ENCODE measurements around the gene MATCAP1. TPM values are rescaled to one million over a fixed set of nuclear protein-coding genes. Genes with fewer than 3 reads are reported as not detected.

The MATCAP1 gene
- total and polyA plus RNA-seq, 2 donors (not counting 1 experiment from before 2014, with no cell fraction given), result 16.6 to 28.4 TPM

- Histone ChIP-seq H3K27me3 (ENCODE audit: control insufficient read depth, insufficient read depth, low read length) (no peaks in the 10 kb centered on the region), H3K4me3 (replicated peaks in 1 of 4; ENCODE audit: control extremely low read depth in 1 of 4, insufficient read depth in 1 of 4, low read depth in 3 of 4, low read length in 4 of 4) (no peak overlapping the region), H3K9me3 (ENCODE audit: control insufficient read depth, insufficient read depth, low read depth, low read length) (no peaks in the 10 kb centered on the region), H3K4me1 (ENCODE audit: control insufficient read depth, extremely low read depth, insufficient read depth, low read length) (peaks cover 12% of the 10 kb centered on the region), H3K36me3 (ENCODE audit: control insufficient read depth, insufficient read depth, low read length) (peaks cover 11% of the 10 kb centered on the region), H3K79me2 (ENCODE audit: control insufficient read depth, insufficient read depth, low read length) (no peaks in the 10 kb centered on the region), H4K20me1 (ENCODE audit: control insufficient read depth, extremely low read depth, insufficient read depth, low read length) (no peaks in the 10 kb centered on the region), H2AFZ (ENCODE audit: low read length) (no peak overlapping the region), H3K27ac (ENCODE audit: insufficient read depth, low read length) (no peak overlapping the region), H3K9ac (ENCODE audit: insufficient read depth, low read length) (no peak overlapping the region), H3K4me2 (ENCODE audit: extremely low read depth, insufficient read depth, low read length) (no peak overlapping the region)
- peak; percentile 24 to 40 for DNase-seq (ENCODE audit: low read depth in 2 of 2)
- TF ChIP-seq CTCF (conservative IDR thresholded peaks at IDR 0.05 in 1 of 2, IDR thresholded peaks at IDR 0.05 in 1 of 2; ENCODE audit: low read depth in 1 of 2, low read length in 2 of 2) (no peak), EZH2 (IDR thresholded peaks at IDR 0.05; ENCODE audit: low read length, missing control alignments) (no peak)
Observed at GRCh38 chr16:67207249-67208091, 23.7 kb upstream of the MATCAP1 start.

- Histone ChIP-seq H3K27ac (ENCODE audit: insufficient read depth, low read length) (no peak overlapping the region), H3K4me3 (replicated peaks in 1 of 4; ENCODE audit: control extremely low read depth in 1 of 4, insufficient read depth in 1 of 4, low read depth in 3 of 4, low read length in 4 of 4) (no peak overlapping the region), H3K4me2 (ENCODE audit: extremely low read depth, insufficient read depth, low read length) (no peak overlapping the region), H3K36me3 (ENCODE audit: control insufficient read depth, insufficient read depth, low read length) (peaks cover 16% of the 10 kb centered on the region), H3K27me3 (ENCODE audit: control insufficient read depth, insufficient read depth, low read length) (no peaks in the 10 kb centered on the region), H4K20me1 (ENCODE audit: control insufficient read depth, extremely low read depth, insufficient read depth, low read length) (no peaks in the 10 kb centered on the region), H3K9me3 (ENCODE audit: control insufficient read depth, insufficient read depth, low read depth, low read length) (no peaks in the 10 kb centered on the region), H3K9ac (ENCODE audit: insufficient read depth, low read length) (no peak overlapping the region), H3K4me1 (ENCODE audit: control insufficient read depth, extremely low read depth, insufficient read depth, low read length) (peaks cover 12% of the 10 kb centered on the region), H3K79me2 (ENCODE audit: control insufficient read depth, insufficient read depth, low read length) (no peaks in the 10 kb centered on the region), H2AFZ (ENCODE audit: low read length) (no peak overlapping the region)
- no peak for DNase-seq (ENCODE audit: low read depth in 2 of 2)
- TF ChIP-seq EZH2 (IDR thresholded peaks at IDR 0.05; ENCODE audit: low read length, missing control alignments) (no peak), CTCF (conservative IDR thresholded peaks at IDR 0.05 in 1 of 2, IDR thresholded peaks at IDR 0.05 in 1 of 2; ENCODE audit: low read depth in 1 of 2, low read length in 2 of 2) (no peak)
Observed at GRCh38 chr16:67206838-67207248, 23.1 kb upstream of the MATCAP1 start.

GRCh38 chr16:67206129-67206837 is 22.5 kb upstream of the MATCAP1 start:
- Histone ChIP-seq H3K36me3 (ENCODE audit: control insufficient read depth, insufficient read depth, low read length) (peaks cover 20% of the 10 kb centered on the region), H3K79me2 (ENCODE audit: control insufficient read depth, insufficient read depth, low read length) (no peaks in the 10 kb centered on the region), H4K20me1 (ENCODE audit: control insufficient read depth, extremely low read depth, insufficient read depth, low read length) (no peaks in the 10 kb centered on the region), H3K4me2 (ENCODE audit: extremely low read depth, insufficient read depth, low read length) (no peak overlapping the region), H3K9me3 (ENCODE audit: control insufficient read depth, insufficient read depth, low read depth, low read length) (no peaks in the 10 kb centered on the region), H3K27ac (ENCODE audit: insufficient read depth, low read length) (no peak overlapping the region), H3K9ac (ENCODE audit: insufficient read depth, low read length) (no peak overlapping the region), H3K4me3 (replicated peaks in 1 of 4; ENCODE audit: control extremely low read depth in 1 of 4, insufficient read depth in 1 of 4, low read depth in 3 of 4, low read length in 4 of 4) (no peak overlapping the region), H3K27me3 (ENCODE audit: control insufficient read depth, insufficient read depth, low read length) (no peaks in the 10 kb centered on the region), H2AFZ (ENCODE audit: low read length) (no peak overlapping the region), H3K4me1 (ENCODE audit: control insufficient read depth, extremely low read depth, insufficient read depth, low read length) (peaks cover 12% of the 10 kb centered on the region)
- TF ChIP-seq CTCF (conservative IDR thresholded peaks at IDR 0.05 in 1 of 2, IDR thresholded peaks at IDR 0.05 in 1 of 2; ENCODE audit: low read depth in 1 of 2, low read length in 2 of 2), result no peak
- no peak for DNase-seq (ENCODE audit: low read depth in 2 of 2)

Measured in fibroblast of lung (primary cell).